NCI-H128 (cell line): ENCODE data around the gene GEMIN2.
A peak's percentile ranks its signal among the peaks of the same experiment; 100 is the strongest.
"Not testable (repeated sequence)": the region's sequence is repeated elsewhere in the genome, so short reads cannot be mapped to it uniquely, and the experiment has no call there.

Experiments
- DNase-seq: peaks from one replicate; lab custom pipeline; 2025; ENCODE audit not compliant: unreplicated experiment; lab: John Stamatoyannopoulos, UW

Gene GEMIN2

GRCh38 chr14:39109893-39110715, 4.0 kb upstream of the GEMIN2 start:
- no peak for DNase-seq

GRCh38 chr14:39113685-39114072, 444 bp upstream of the GEMIN2 start:
- no peak for DNase-seq

- no peak for DNase-seq
These were observed 8.4 kb downstream of the GEMIN2 start for GRCh38 chr14:39122330-39123138.

DNA sequence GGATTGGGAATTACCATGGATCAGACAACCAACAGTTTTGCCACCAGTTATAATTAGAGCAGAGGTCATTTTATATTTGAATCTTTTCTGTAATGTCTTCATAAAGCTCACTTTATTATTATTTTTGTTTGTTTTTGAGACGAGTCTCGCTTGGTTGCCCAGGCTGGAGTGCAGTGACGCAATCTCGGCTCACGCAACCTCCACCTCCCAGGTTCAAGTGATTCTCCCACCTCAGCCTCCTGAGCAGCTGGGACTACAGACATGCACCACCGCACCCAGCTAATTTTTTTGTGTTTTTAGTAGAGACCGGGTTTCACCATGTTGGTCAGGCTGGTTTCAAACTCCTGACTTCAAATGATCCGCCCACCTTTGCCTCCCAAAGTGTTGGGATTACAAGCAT, 23.7 kb downstream of the GEMIN2 start:
- DNase-seq, result not testable (repeated sequence)

- DNase-seq, result no peak
These were observed 24.3 kb downstream of the GEMIN2 start for GRCh38 chr14:39138440-39138839.

GRCh38 chr14:39140170-39140569, 26.0 kb downstream of the GEMIN2 start:
- DNase-seq, result no peak

- not testable (repeated sequence) for DNase-seq
These were observed 27.5 kb downstream of the GEMIN2 start for GRCh38 chr14:39141623-39142022.

GRCh38 chr14:39143226-39143625, 29.1 kb downstream of the GEMIN2 start:
- DNase-seq, result not testable (repeated sequence)

GRCh38 chr14:39145266-39145966, 31.3 kb downstream of the GEMIN2 start:
- no peak for DNase-seq

DNA sequence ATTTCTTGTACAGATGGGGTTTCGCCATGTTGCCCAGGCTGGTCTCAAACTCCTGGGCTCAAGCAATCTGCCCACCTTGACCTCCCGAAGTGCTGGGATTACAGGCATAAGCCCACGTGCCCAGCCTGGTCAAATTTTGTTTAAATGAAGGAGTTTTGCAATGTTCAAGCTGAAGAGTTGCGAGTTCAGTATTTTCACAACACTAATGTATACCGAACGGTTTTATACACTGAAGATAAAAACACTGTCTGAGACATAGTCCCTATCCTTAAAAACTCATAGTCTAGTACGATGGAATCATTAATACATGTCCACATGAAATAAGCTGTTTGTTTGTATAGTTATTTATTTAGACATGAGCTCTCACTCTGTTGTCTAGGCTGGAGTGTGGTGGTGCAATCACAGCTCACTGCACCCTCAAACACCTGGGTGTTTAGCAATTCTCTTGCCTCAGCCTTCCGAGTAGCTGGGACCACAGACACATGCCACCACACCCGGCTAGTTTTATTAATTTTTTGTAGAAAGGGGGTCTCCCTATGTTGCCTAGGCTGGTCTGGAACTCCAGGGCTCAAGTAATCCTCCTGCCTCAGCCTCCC, 40.6 kb downstream of the GEMIN2 start:
- DNase-seq, result no peak

DNA sequence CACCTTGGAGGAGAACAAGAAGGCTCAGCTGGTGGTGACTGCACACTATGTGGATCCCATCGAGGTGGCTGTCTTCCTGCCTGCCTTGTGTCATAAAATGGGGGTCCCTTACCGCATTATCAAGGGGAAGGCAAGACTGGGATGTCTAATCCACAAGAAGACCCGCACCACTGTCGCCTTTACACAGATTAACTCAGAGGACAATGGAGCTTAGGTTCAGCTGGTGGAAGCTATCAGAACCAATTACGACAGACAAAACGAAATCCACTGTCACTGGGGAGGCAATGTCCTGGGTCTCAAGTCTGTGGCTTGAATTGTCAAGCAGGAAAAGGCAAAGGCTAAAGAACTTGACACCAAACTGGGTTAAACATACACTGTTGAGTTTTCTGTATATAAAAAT, 43.4 kb downstream of the GEMIN2 start:
- DNase-seq, result no peak

- no peak for DNase-seq
These were observed 44.2 kb downstream of the GEMIN2 start for GRCh38 chr14:39158222-39158858.

GRCh38 chr14:39160494-39160893, 46.4 kb downstream of the GEMIN2 start:
- DNase-seq, result no peak

DNA sequence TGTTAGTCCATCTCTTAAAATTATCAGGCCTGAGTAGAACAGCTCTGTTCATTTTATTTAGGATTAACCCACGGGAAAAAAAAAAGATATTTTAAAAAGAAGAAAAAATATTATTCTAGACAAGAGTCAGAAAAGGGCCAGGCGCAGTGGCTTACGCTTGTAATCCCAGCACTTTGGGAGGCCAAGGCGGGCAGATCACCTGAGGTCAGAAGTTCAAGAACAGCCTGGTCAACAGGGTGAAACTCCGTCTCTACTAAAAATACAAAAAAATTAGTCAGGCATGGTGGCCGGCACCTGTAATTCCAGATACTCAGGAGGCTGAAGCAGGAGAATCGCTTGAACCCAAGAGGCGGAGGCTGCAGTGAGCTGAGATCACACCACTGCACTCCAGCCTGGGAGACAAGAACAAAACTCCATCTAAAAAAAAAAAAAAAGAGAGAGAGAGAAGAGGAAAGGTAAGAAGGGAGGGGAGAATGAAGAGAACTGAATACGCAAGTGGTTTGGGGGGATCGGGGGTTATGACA, 53.7 kb downstream of the GEMIN2 start:
- DNase-seq, result not testable (repeated sequence)

DNA sequence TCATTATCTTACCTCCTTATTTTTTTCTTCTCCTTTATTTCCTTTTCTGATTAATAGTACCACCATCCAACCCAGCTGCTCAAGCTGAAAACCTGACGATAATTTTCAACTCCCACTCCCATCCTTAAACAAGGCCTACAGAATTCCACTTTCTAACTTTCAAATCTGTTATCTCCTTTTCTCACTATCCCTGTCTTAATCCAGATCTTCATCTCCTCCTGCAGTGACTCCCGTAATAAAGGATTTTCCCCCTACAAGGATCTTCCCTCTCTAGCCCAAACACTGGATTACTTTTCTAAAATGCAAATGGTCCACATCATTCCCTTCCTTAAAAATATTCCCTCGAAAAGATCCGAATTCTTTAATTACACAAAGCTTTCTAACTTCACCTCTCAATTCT, 54.5 kb downstream of the GEMIN2 start:
- DNase-seq, result no peak

DNA sequence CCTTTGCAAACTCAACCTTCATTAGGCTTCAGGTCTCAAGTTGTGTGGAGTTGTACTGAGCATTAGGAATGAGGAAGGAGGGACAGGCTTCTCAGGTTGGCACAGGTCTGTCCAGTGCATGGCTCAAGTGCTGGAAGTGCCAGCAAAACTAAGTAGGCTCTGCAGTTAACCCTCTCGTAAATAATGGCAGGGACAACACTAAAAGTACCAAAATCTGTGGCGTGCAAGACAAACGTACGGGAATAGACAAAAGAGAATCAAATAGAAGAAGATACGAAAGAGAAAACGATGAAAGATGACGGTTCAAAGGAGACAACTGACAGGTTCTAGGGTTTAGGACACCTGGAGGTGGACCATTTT, 55.4 kb downstream of the GEMIN2 start:
- no peak for DNase-seq

DNA sequence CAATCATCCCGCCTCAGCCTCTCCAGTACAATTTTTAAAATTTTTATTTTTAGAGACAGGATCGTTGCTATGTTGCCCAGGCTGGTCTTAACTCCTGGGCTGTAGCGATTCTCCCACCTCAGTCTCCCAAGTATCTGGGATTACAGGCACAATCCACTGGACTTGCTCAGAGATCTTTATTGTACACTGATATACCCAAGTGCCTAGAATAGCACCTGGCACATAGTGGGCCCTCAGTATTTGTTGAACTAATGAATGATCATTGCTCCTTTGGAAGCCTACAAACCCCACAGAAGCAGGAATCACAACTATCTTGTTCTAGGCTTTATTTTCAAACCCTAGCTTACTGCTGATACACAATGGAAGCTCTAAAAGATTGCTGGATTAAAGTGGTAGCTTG, 59.1 kb downstream of the GEMIN2 start:
- no peak for DNase-seq

GRCh38 chr14:39174560-39175444, 60.7 kb downstream of the GEMIN2 start, which contains the start of gene PNN:
Gene PNN (plus strand): TSS chr14:39175254. CDS start chr14:39175280, 26 bp downstream.
- peak; percentile 98 for DNase-seq

DNA sequence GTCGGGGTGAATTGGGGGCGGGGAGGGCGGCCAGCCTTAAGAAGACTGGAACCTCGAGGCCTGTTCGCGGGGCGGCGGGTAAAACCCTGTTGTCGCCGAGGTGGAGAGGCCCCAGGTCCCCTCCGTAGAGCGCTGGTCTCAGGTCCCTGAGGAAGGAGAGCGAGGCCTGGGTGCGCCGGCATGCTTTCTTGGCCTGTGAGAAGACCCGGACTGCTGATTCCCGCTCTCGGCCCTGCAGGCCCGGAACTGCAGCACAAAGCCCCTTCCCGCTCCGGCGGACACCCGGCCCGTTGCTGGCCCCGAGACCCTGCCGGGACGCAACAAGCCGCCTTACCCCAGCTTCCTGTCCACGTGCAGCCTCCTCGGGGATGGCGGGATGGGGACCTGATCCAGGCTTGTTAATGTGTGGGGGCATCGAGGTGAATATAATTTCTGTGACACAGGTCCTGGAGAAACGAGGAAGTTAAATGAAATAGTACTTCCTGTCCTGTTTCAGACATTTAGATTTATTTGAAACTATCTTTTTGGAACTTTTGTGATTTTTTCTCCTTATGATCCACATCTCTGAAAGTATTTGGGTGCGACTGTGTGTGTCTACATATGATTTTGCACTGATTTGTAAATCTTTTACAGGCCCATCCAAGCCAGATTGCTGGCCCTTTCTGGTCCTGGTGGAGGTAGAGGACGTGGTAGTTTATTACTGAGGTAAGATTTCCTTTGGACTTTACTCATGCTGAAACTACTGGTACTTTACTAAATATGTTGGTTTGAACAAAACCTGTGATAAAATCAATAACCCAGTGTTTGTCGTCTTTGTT, 61.5 kb downstream of the GEMIN2 start:
- DNase-seq, result no peak
